IMR-90 (cell line): ENCODE data around the gene ZNF587B. TPM values are rescaled to one million over a fixed set of nuclear protein-coding genes. Genes with fewer than 3 reads are reported as not detected.

Experiments used
- ATAC-seq: fragments of 200-7000 bp; cut with Tn5 transposase; 2 replicates; pipeline ENCODE4 v1.9.1; 2020; ENCODE audit warnings: low read depth, mild to moderate bottlenecking, moderate library complexity
- BruUV-seq: library from RNA; stranded (reverse); fragments of 400-500 nt; replicated peaks from 2 replicates; lab custom pipeline; 2021; lab: Mats Ljungman, UMichigan
- CTCF ChIA-PET: fragments of 300-600 bp; formaldehyde crosslinking; extraction: SDS; loops from one replicate; lab custom pipeline; 2021; ENCODE audit warnings: antibody characterized with exemption; lab: Yijun Ruan, JAX
- POLR2A ChIA-PET: fragments of 300-600 bp; sonication (Branson Sonifier 250); formaldehyde crosslinking; loops from one replicate; lab custom pipeline; 2022; ENCODE audit warnings: antibody characterized with exemption; ENCODE audit not compliant: unreplicated experiment; lab: Charles Lee
- DNase-seq: peaks from one replicate; pipeline ENCODE4 v3.0.0; 2013
- H2AFZ ChIP-seq: replicated peaks from 2 replicates; pipeline ENCODE3; 2013; ENCODE audit warnings: low read length, mild to moderate bottlenecking; ENCODE audit not compliant: poor library complexity
- H2AK5ac ChIP-seq: 2 replicates; pipeline ENCODE4 v1.6.1; 2013; ENCODE audit warnings: low read depth, low read length, inconsistent platforms
- H2AK9ac ChIP-seq: replicated peaks from 2 replicates; pipeline ENCODE3; 2013; ENCODE audit warnings: mild to moderate bottlenecking, low read depth, low read length, moderate library complexity; ENCODE audit not compliant: poor library complexity
- H2BK120ac ChIP-seq: 2 replicates; pipeline ENCODE4 v1.6.1; 2013; ENCODE audit warnings: low read depth, low read length, inconsistent platforms
- H2BK15ac ChIP-seq: 3 replicates; pipeline ENCODE4 v1.6.1; 2013; ENCODE audit warnings: low read depth, low read length, inconsistent platforms
- H2BK20ac ChIP-seq: 2 replicates; pipeline ENCODE4 v1.6.1; 2013; ENCODE audit warnings: low read depth, mild to moderate bottlenecking, inconsistent platforms, low read length, moderate library complexity
- H2BK5ac ChIP-seq: 2 replicates; pipeline ENCODE4 v1.6.1; 2013; ENCODE audit warnings: mild to moderate bottlenecking, low read depth, low read length, inconsistent platforms; ENCODE audit not compliant: poor library complexity, severe bottlenecking
- H3K14ac ChIP-seq: replicated peaks from 2 replicates; pipeline ENCODE4 v1.6.1; 2013; ENCODE audit warnings: low read depth, low read length, inconsistent platforms
- H3K18ac ChIP-seq: 2 replicates; pipeline ENCODE4 v1.6.1; 2013; ENCODE audit warnings: low read depth, low read length, control low read depth
- H3K23ac ChIP-seq: 2 replicates; pipeline ENCODE4 v1.6.1; 2013; ENCODE audit warnings: low read depth, low read length, inconsistent platforms
- H3K27ac ChIP-seq: 2 replicates; pipeline ENCODE4 v1.5.1; 2013; ENCODE audit warnings: mild to moderate bottlenecking, control low read depth, low read length; ENCODE audit not compliant: insufficient read depth
- H3K27me3 ChIP-seq: 2 replicates; pipeline ENCODE4 v1.6.1; 2013; ENCODE audit warnings: low read length; ENCODE audit not compliant: control insufficient read depth, insufficient read depth
- H3K36me3 ChIP-seq: 2 replicates; pipeline ENCODE4 v1.6.1; 2013; ENCODE audit warnings: low read length, mixed read lengths; ENCODE audit not compliant: control insufficient read depth, insufficient read depth
- H3K4ac ChIP-seq: 2 replicates; pipeline ENCODE4 v1.6.1; 2013; ENCODE audit warnings: low read depth, low read length, inconsistent platforms
- H3K4me1 ChIP-seq: 2 replicates; pipeline ENCODE4 v1.6.1; 2013; ENCODE audit warnings: low read length, mixed read lengths; ENCODE audit not compliant: control insufficient read depth, insufficient read depth
- H3K4me2 ChIP-seq: 2 replicates; pipeline ENCODE4 v1.6.1; 2013; ENCODE audit warnings: low read depth, mild to moderate bottlenecking, control low read depth, low read length, moderate library complexity
- H3K4me3 ChIP-seq: 2 replicates; pipeline ENCODE4 v1.5.1; 2013; ENCODE audit warnings: low read depth, mild to moderate bottlenecking, control low read depth, low read length, moderate library complexity; ENCODE audit not compliant: insufficient read depth
- H3K56ac ChIP-seq: 2 replicates; pipeline ENCODE4 v1.6.1; 2013; ENCODE audit warnings: low read length, inconsistent platforms; ENCODE audit not compliant: insufficient read depth; ENCODE audit errors: extremely low read depth
- H3K79me1 ChIP-seq, 2 experiments: 2 replicates each; pipeline ENCODE4 v1.6.1; 2013; ENCODE audit warnings: low read length in 2 of 2, inconsistent platforms in 1 of 2, low read depth in 1 of 2
- H3K9ac ChIP-seq: 2 replicates; pipeline ENCODE4 v1.6.1; 2013; ENCODE audit warnings: low read depth, low read length, control low read depth
- H3K9me1 ChIP-seq: 2 replicates; pipeline ENCODE4 v1.6.1; 2013; ENCODE audit warnings: low read length, inconsistent platforms; ENCODE audit not compliant: insufficient read depth
- H3K9me3 ChIP-seq: 2 replicates; pipeline ENCODE4 v1.6.1; 2013; ENCODE audit warnings: low read length; ENCODE audit not compliant: control insufficient read depth, insufficient read depth
- H4K20me1 ChIP-seq: 2 replicates; pipeline ENCODE4 v1.6.1; 2013; ENCODE audit warnings: low read length, inconsistent platforms; ENCODE audit not compliant: insufficient read depth
- H4K5ac ChIP-seq: 2 replicates; pipeline ENCODE4 v1.6.1; 2013; ENCODE audit warnings: mild to moderate bottlenecking, low read depth, low read length, control low read depth
- H4K8ac ChIP-seq, 2 experiments: 2 replicates each; pipeline ENCODE4 v1.6.1; 2013; ENCODE audit warnings: low read depth in 2 of 2, low read length in 2 of 2, control low read depth in 1 of 2, inconsistent platforms in 1 of 2
- H4K91ac ChIP-seq: 2 replicates; pipeline ENCODE4 v1.6.1; 2013; ENCODE audit warnings: low read depth, low read length, inconsistent platforms; ENCODE audit not compliant: insufficient read depth
- MAZ ChIP-seq: IDR thresholded peaks from 2 replicates; pipeline ENCODE4 v1.6.1; 2012; ENCODE audit warnings: low read depth, mild to moderate bottlenecking, low read length, improper control_type of control experiment, moderate library complexity, borderline replicate concordance
- POLR2A ChIP-seq: IDR thresholded peaks from 2 replicates; pipeline ENCODE4 v1.6.1; 2012; ENCODE audit warnings: mild to moderate bottlenecking, low read depth, low read length
- RAD21 ChIP-seq: IDR thresholded peaks from 2 replicates; pipeline ENCODE4 v1.6.1; 2012; ENCODE audit warnings: low read length, improper control_type of control experiment
- RCOR1 ChIP-seq: IDR thresholded peaks from 2 replicates; pipeline ENCODE4 v1.6.1; 2012; ENCODE audit warnings: mild to moderate bottlenecking, low read length, improper control_type of control experiment; ENCODE audit not compliant: insufficient replicate concordance
- RFX5 ChIP-seq: IDR thresholded peaks from 2 replicates; pipeline ENCODE4 v1.8.0; 2012; ENCODE audit warnings: low read depth, mild to moderate bottlenecking, low read length, moderate library complexity
- WGBS, 2 experiments: methylation state at CpG; one replicate each; pipeline versions ENCODE4 v1.1.5 to v1.1.7; 2013; ENCODE audit warnings: missing lambda C conversion rate in 2 of 2; ENCODE audit not compliant: insufficient read length in 1 of 2; ENCODE audit errors: extremely low coverage in 2 of 2; 5-methylcytosine and 5-hydroxymethylcytosine counted together
- dilution Hi-C: fragments of 300-500 bp; cut with HindIII; formaldehyde crosslinking; loops from one replicate; pipeline ENCODE4 v1.14.3; 2018; ENCODE audit warnings: low sequenced_read_pairs; ENCODE audit not compliant: unreplicated experiment
- in situ Hi-C: fragments of 300-500 bp; cut with MboI; formaldehyde crosslinking; loops from 3 replicates; pipeline ENCODE4 v1.14.3; 2019; ENCODE audit warnings: low sequenced_read_pairs, inconsistent platforms, mixed read lengths
- intact Hi-C: fragments of 100-400 bp; cut with micrococcal nuclease; formaldehyde crosslinking; loops from 2 replicates; pipeline ENCODE4 v1.10.0; 2022
- polyA plus RNA-seq, 3 experiments: library from polyadenylated mRNA; depleted of rRNA; stranded (reverse); fragments of >200 nt; gene quantifications; 2 replicates each; pipeline ENCODE4 v1.2.3, GENCODE V29; 2012; ENCODE audit warnings: low replicate concordance in 1 of 3
- total RNA-seq: library from RNA; depleted of rRNA; stranded (reverse); fragments of >200 nt; gene quantifications from 2 replicates; pipeline ENCODE4 v1.2.3, GENCODE V29; 2012
- TF ChIP-seq, protein P1 (sequence below): fragments of 150-350 bp; IDR thresholded peaks from 2 replicates; pipeline ENCODE4 v1.6.1; 2017; ENCODE audit warnings: mild to moderate bottlenecking, antibody characterized with exemption, low read length, low read depth

Gene ZNF587B
- total and polyA plus RNA-seq, 2 of the 4 experiments (the other 2 are of a cell fraction): 3.7 to 33.9 TPM

DNA sequence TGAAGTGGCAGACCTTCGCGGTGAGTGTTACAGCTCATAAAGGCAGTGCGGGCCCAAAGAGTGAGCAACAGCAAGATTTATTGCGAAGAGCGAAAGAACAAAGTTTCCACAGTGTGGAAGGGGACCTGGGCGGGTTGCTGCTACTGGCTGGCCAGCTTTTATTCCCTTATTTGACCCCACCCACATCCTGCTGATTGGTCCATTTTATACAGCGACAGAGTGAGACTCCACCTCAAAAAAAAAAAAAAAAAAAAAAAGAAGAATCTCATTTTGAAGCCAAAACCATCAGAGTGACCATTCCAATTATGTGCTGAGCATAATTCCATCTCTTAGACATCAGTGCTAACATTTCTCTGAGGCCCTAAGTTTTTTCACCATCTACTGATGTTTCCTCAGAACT lies 13.4 kb upstream of the ZNF587B start:
- Histone ChIP-seq H3K4me3 (no peak overlapping the region), H3K14ac (no peak overlapping the region), H2BK15ac (no peak overlapping the region), H3K9me1 (peaks cover 4% of the 10 kb centered on the region), H3K27ac (no peak overlapping the region), H4K5ac (no peak overlapping the region), H2BK5ac (no peak overlapping the region), H4K8ac (no peak overlapping the region), H4K20me1 (no peaks in the 10 kb centered on the region; the same call in 1 of the 2 replicates), H4K91ac (no peak overlapping the region), H3K23ac (no peak overlapping the region), H2AFZ (no peak overlapping the region), H3K9me3 (no peaks in the 10 kb centered on the region), H3K56ac (no peak overlapping the region), H3K9ac (no peak overlapping the region), H3K4me2 (no peak overlapping the region), H2AK9ac (no peak overlapping the region), H2AK5ac (no peak overlapping the region), H3K4me1 (peaks cover 5% of the 10 kb centered on the region), H3K4ac (no peak overlapping the region), H3K36me3 (peaks cover 6% of the 10 kb centered on the region; the same call in 1 of the 2 replicates), H3K79me1 (peaks cover 12 to 65% of the 10 kb centered on the region in 2 experiments; a peak in 3 of 4 replicates), H3K27me3 (no peaks in the 10 kb centered on the region), H2BK120ac (no peak overlapping the region), H3K18ac (no peak overlapping the region), H2BK20ac (no peak overlapping the region)
- in situ Hi-C loops (no loop called here), dilution Hi-C loops (no loop called here), intact Hi-C loops (no loop called here)
- CTCF ChIA-PET: no interaction called here
- POLR2A ChIA-PET: no interaction called here
- ATAC-seq: no peak
- BruUV-seq: no TSS peak
- no CpG with 5 or more reads among the region's 7 CpGs for WGBS, 2 experiments
- no peak for DNase-seq
- TF ChIP-seq RCOR1 (no peak), MAZ (no peak), RFX5 (no peak), POLR2A (no peak), RAD21 (no peak)
- TF ChIP-seq, protein P1, sequence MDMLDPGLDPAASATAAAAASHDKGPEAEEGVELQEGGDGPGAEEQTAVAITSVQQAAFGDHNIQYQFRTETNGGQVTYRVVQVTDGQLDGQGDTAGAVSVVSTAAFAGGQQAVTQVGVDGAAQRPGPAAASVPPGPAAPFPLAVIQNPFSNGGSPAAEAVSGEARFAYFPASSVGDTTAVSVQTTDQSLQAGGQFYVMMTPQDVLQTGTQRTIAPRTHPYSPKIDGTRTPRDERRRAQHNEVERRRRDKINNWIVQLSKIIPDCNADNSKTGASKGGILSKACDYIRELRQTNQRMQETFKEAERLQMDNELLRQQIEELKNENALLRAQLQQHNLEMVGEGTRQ: no peak
